HG03095 (cell line): ENCODE data around the gene CDH15.
"Not testable (repeated sequence)": the region's sequence is repeated elsewhere in the genome, so short reads cannot be mapped to it uniquely, and the experiment has no call there.

Experiments
- ATAC-seq: cut with Tn5 transposase; IDR thresholded peaks from one replicate; pipeline ENCODE4 v1.9.1; 2021; ENCODE audit warnings: moderate library complexity; ENCODE audit not compliant: unreplicated experiment

Gene CDH15

GRCh38 chr16:89187032-89187769 lies 15.7 kb downstream of the CDH15 start:
- ATAC-seq, result no peak

DNA sequence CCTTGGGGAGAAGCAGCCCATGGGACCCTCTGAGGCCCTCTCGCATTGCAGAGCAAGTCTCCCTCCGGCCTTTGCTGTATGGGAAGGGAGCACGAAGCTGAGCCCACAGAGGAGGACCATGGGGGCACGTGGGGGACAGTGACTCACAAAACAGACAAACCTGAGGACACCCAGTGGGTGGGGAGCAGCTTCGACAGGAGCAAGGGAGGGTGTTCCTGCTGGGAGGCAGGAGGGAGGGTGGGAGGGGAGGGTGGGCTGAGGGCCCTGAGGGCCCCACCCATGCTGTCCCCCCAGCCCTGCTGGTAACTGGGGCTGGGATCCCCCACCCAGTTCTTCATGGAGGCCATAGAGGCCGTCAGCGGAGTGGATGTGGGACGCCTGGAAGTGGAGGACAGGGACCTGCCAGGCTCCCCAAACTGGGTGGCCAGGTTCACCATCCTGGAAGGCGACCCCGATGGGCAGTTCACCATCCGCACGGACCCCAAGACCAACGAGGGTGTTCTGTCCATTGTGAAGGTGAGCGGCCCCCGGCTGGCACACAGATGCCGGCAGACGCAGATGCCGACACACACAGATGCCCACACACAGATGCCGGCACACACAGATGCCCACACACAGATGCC lies 16.3 kb downstream of the CDH15 start:
- no peak for ATAC-seq

GRCh38 chr16:89188471-89189357 lies 17.2 kb downstream of the CDH15 start:
- ATAC-seq, result not testable (repeated sequence)

DNA sequence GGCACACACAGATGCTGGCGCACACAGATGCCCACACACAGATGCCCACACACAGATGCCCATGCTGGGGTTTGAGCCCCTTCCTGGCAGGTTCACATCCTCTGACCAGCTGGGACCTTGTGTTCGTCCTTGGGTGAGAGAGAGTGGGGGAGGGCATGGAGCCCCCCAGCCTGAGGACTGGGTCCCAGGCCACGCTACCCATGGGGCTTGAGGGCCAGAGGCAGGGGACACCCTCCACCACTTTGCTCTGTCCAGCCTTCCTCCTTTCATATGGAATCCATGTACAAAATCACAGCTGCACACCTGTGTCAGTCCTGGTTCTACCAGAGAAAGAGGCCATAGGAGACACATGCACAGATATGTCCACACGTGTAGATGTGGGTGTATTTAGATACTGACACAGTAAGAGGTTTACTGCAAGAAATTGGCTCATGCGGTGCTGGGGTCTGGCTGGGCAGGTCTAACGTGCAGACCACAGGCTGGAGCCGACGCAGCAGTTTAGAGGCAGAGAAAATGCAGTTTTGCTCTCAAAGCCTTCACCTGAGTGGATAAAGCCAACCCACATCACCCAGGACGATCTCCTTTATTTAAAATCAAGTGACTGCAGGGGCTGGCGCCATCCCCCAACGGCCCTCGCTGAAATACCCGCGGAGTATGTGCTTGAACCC lies 17.9 kb downstream of the CDH15 start:
- ATAC-seq, result no peak

- ATAC-seq, result no peak
Observed at GRCh38 chr16:89190150-89190958, 18.8 kb downstream of the CDH15 start.

DNA sequence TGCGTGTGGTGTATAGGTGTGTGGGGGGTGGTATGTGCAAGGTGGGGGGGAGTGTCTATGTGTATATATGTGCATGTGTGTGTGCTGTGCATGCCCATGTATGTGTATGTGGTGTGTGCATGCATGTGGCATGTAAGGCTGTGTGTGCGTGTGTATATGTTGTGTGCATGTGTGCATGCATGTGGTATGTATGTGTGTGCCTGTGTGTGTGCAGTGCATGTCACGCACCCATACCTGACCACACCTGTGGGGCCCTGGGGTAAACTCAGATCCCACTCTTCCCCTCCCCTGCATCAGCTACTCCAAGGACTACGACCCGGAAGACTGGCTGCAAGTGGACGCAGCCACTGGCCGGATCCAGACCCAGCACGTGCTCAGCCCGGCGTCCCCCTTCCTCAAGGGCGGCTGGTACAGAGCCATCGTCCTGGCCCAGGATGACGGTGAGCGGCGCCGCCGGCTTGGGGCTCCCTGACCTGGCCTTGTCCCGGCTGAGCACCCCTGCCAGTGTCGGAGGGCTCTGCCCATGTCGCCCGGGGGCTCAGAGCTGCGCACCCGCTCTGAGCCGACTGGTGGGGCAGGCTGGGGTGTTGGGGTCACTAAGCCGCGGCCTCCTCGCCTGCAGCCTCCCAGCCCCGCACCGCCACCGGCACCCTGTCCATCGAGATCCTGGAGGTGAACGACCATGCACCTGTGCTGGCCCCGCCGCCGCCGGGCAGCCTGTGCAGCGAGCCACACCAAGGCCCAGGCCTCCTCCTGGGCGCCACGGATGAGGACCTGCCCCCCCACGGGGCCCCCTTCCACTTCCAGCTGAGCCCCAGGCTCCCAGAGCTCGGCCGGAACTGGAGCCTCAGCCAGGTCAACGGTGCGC lies 19.7 kb downstream of the CDH15 start:
- no peak for ATAC-seq

DNA sequence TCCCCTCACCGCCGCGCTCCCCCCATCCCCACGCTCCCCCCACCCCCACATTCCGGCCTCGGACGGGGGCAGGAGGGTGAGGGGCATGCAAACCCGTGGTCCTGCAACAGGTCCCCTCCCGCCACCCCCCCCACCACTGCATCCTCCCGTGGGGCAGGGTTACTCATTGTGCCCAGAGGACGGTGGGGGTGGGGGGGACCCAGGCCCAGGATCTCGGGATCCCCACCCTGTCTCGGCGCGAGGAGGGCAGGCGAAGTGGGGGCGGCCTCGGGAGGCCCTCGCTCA lies 20.3 kb downstream of the CDH15 start:
- no peak for ATAC-seq

- ATAC-seq, result not testable (repeated sequence)
Observed at GRCh38 chr16:89192186-89192955, 20.8 kb downstream of the CDH15 start.

GRCh38 chr16:89192956-89193575 lies 21.5 kb downstream of the CDH15 start:
- ATAC-seq, result no peak

- no peak for ATAC-seq
Observed at GRCh38 chr16:89193576-89194293, 22.2 kb downstream of the CDH15 start.

GRCh38 chr16:89194340-89195311 lies 23.1 kb downstream of the CDH15 start:
- ATAC-seq, result no peak

DNA sequence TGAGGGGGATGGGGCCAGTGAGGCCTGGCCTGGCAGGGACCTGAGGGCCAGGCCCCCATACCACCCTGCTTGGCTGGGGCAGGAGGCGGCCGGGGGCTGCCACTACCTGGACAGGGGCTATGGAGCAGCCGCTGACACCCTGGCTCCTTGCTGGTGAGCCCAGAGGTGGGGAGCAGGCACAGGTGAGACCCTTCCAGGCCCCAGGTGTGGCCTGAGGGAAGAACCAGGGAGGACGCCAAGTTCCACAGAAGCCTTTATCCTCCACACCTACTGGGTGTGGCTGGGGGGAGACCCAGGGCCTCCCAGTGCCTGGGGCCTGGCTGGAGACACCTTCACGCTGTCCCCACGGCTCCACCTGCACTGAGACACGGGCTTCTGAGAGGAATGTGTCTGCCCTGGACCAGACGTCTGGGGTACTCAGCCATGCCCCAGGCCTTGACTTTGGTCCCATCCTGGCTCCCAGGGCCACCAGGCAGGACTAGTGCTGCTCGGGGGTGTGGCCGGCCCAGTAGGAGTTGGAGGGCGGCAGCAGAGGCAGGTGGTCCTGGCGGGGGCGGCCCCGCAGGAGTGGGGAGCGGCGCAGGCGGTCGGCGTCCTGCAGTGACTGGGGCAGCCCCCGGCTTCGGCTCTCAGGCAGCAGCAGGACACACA lies 24.1 kb downstream of the CDH15 start:
- no peak for ATAC-seq

- ATAC-seq, result no peak
Observed at GRCh38 chr16:89197033-89197632, 25.6 kb downstream of the CDH15 start.

- ATAC-seq, result no peak
Observed at GRCh38 chr16:89197633-89198416, 26.3 kb downstream of the CDH15 start.
